GM12878 (cell line): Measurements from ENCODE around the gene FAM107A.

Experiments used
- CHD2 ChIP-seq: IDR thresholded peaks from 2 replicates; pipeline ENCODE4 v1.6.1; 2011; ENCODE audit warnings: low read depth, low read length, improper control_type of control experiment, borderline replicate concordance
- EP300 ChIP-seq, 2 experiments: fragments of 150-350 bp in 1 of 2; IDR thresholded peaks; 2 replicates each; pipeline ENCODE4 v1.6.1; 2011 to 2012; ENCODE audit warnings: low read depth in 2 of 2, low read length in 2 of 2, borderline replicate concordance in 1 of 2, improper control_type of control experiment in 1 of 2, inconsistent platforms in 1 of 2; ENCODE audit not compliant: control insufficient read depth in 1 of 2
- ESRRA ChIP-seq: IDR thresholded peaks from 2 replicates; pipeline ENCODE4 v1.6.1; 2012; ENCODE audit warnings: mild to moderate bottlenecking, low read length, improper control_type of control experiment
- FOS ChIP-seq: IDR thresholded peaks from 3 replicates; pipeline ENCODE4 v1.6.1; 2011; ENCODE audit warnings: borderline replicate concordance; ENCODE audit not compliant: insufficient read length; ENCODE audit errors: extremely low read depth
- NBN ChIP-seq: fragments of 450-650 bp; IDR thresholded peaks from 2 replicates; pipeline ENCODE4 v1.6.1; 2016
- NFXL1 ChIP-seq: fragments of 450-650 bp; IDR thresholded peaks from 2 replicates; pipeline ENCODE4 v1.6.1; 2017; ENCODE audit warnings: antibody characterized with exemption, mild to moderate bottlenecking, borderline replicate concordance
- RAD21 ChIP-seq: IDR thresholded peaks from 2 replicates; pipeline ENCODE4 v1.6.1; 2011; ENCODE audit warnings: mild to moderate bottlenecking, low read depth, low read length, moderate library complexity; ENCODE audit not compliant: insufficient read depth
- SMC3 ChIP-seq: IDR thresholded peaks from 2 replicates; pipeline ENCODE4 v1.6.1; 2011; ENCODE audit warnings: low read length, improper control_type of control experiment, borderline replicate concordance
- SP1 ChIP-seq: IDR thresholded peaks from one replicate; pipeline ENCODE4 v1.6.1; 2011; ENCODE audit warnings: low read depth, low read length
- SRF ChIP-seq, 2 experiments: IDR thresholded peaks; 2 replicates each; pipeline ENCODE4 v1.6.1; 2011; ENCODE audit warnings: low read depth in 2 of 2, low read length in 2 of 2, mild to moderate bottlenecking in 1 of 2, moderate library complexity in 1 of 2
- ZZZ3 ChIP-seq: IDR thresholded peaks from 2 replicates; pipeline ENCODE4 v1.6.1; 2011; ENCODE audit warnings: low read depth; ENCODE audit not compliant: control insufficient read depth, insufficient read length
- TF ChIP-seq, protein P1 (sequence below), 3 experiments: IDR thresholded peaks in 2 of 3; conservative IDR thresholded peaks in 1 of 3; 2 replicates each; pipeline ENCODE4 v1.5.1; 2011; ENCODE audit warnings: low read depth in 3 of 3, low read length in 3 of 3, mild to moderate bottlenecking in 3 of 3, control low read depth in 2 of 3, moderate library complexity in 2 of 3, inconsistent platforms in 1 of 3, mixed read lengths in 1 of 3; ENCODE audit not compliant: control insufficient read depth in 2 of 3, insufficient read depth in 1 of 3; ENCODE audit errors: extremely low read depth in 1 of 3
- TF ChIP-seq, protein P2 (sequence below): fragments of 450-650 bp; IDR thresholded peaks from 2 replicates; pipeline ENCODE4 v1.6.1; 2017; ENCODE audit warnings: mild to moderate bottlenecking
- TF ChIP-seq, protein P3 (sequence below): IDR thresholded peaks from 2 replicates; pipeline ENCODE4 v1.6.1; 2011; ENCODE audit warnings: borderline replicate concordance, low read depth, mild to moderate bottlenecking, moderate library complexity, mixed read lengths, low read length; ENCODE audit not compliant: insufficient read depth; ENCODE audit errors: extremely low read length

DNA sequence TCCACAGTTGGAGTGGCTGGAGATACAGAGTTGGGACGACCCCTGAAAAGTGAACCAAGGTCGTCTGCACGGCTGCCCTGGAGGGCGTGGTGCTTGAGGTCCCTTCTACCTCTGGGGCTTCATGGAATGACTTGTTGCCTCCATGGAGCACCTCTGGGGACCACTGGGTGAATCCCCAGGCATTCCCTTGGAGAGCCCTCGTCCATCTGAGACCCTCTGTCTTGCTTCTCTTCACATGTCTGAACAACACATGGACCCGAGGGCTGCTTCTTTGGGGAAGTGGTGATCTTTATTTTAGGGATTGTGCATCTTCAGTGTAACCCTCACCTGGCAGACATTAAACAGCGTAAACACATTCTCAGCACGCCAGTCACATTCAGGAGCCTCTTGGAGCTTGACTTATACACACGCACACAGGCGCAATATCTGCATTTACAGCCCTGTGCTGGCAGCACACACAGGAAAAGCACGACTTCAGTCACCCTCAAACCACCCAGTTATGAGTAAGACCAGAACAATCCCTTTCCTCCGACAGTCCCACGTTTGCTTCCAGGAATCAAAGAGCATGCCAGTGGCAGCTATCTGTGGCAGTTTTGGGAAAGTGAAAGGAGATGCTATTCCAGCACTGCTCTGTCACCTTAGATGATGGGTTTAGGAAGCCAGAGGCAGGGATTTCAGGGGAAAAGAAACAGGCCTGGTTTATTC is 12.6 kb downstream of the FAM107A start:
- TF ChIP-seq, protein P1, sequence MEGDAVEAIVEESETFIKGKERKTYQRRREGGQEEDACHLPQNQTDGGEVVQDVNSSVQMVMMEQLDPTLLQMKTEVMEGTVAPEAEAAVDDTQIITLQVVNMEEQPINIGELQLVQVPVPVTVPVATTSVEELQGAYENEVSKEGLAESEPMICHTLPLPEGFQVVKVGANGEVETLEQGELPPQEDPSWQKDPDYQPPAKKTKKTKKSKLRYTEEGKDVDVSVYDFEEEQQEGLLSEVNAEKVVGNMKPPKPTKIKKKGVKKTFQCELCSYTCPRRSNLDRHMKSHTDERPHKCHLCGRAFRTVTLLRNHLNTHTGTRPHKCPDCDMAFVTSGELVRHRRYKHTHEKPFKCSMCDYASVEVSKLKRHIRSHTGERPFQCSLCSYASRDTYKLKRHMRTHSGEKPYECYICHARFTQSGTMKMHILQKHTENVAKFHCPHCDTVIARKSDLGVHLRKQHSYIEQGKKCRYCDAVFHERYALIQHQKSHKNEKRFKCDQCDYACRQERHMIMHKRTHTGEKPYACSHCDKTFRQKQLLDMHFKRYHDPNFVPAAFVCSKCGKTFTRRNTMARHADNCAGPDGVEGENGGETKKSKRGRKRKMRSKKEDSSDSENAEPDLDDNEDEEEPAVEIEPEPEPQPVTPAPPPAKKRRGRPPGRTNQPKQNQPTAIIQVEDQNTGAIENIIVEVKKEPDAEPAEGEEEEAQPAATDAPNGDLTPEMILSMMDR (IDR thresholded peaks at IDR 0.05 in 2 of 3, conservative IDR thresholded peaks at IDR 0.05 in 1 of 3; ENCODE audit: control insufficient read depth in 2 of 3, extremely low read depth in 1 of 3, insufficient read depth in 1 of 3, low read depth in 3 of 3, low read length in 3 of 3), result no peak
- TF ChIP-seq SRF (IDR thresholded peaks at IDR 0.05; ENCODE audit: low read depth in 2 of 2, low read length in 2 of 2) (no peak), RAD21 (no peak), CHD2 (no peak), SP1 (no peak), FOS (no peak), NFXL1 (no peak), SMC3 (no peak), NBN (no peak), ESRRA (no peak), ZZZ3 (no peak), EP300 (IDR thresholded peaks at IDR 0.05; ENCODE audit: borderline replicate concordance in 1 of 2, control insufficient read depth in 1 of 2, low read depth in 2 of 2, low read length in 2 of 2) (no peak)
- TF ChIP-seq, protein P2, sequence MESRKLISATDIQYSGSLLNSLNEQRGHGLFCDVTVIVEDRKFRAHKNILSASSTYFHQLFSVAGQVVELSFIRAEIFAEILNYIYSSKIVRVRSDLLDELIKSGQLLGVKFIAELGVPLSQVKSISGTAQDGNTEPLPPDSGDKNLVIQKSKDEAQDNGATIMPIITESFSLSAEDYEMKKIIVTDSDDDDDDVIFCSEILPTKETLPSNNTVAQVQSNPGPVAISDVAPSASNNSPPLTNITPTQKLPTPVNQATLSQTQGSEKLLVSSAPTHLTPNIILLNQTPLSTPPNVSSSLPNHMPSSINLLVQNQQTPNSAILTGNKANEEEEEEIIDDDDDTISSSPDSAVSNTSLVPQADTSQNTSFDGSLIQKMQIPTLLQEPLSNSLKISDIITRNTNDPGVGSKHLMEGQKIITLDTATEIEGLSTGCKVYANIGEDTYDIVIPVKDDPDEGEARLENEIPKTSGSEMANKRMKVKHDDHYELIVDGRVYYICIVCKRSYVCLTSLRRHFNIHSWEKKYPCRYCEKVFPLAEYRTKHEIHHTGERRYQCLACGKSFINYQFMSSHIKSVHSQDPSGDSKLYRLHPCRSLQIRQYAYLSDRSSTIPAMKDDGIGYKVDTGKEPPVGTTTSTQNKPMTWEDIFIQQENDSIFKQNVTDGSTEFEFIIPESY, result no peak
- TF ChIP-seq, protein P3, sequence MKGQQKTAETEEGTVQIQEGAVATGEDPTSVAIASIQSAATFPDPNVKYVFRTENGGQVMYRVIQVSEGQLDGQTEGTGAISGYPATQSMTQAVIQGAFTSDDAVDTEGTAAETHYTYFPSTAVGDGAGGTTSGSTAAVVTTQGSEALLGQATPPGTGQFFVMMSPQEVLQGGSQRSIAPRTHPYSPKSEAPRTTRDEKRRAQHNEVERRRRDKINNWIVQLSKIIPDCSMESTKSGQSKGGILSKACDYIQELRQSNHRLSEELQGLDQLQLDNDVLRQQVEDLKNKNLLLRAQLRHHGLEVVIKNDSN, result no peak
